Loucy (cell line): Measurements from ENCODE around the gene CREB3L4.

Experiments
- EZH2phosphoT487 ChIP-seq: fragments of 200-600 bp; IDR thresholded peaks from 2 replicates; pipeline ENCODE4 v1.6.1; 2018; ENCODE audit warnings: antibody characterized with exemption, mild to moderate bottlenecking, moderate library complexity, borderline replicate concordance
- TF ChIP-seq, protein P1 (sequence below): fragments of 200-600 bp; sonication (generic); conservative IDR thresholded peaks from 2 replicates; pipeline ENCODE4 v1.5.1; 2014; ENCODE audit warnings: mild to moderate bottlenecking, antibody characterized with exemption, low read length

DNA sequence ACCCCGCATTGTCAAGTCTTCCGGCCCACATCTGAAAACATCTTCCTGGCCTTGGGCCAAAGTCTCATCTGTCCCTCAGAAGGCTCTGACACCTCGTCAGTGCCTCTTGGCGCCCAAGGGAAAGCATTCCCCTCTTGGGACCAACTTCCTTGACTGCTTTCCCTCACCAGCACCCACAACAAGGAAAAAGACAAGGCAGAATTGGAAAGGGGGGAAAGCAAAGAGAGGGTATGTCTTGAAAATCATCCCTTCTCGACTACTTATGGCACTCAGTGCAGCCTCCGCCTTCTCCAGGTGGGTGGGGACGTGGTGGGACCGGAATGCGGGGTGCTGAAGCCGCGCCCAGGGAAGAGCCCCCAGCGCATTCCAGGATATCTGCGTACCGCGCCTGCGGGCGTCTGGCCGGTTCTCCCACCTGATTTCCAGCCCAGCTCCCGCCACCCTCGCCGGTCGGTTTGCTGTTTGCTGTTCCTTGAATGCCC is 3.8 kb upstream of the CREB3L4 start:
- TF ChIP-seq, protein P1, sequence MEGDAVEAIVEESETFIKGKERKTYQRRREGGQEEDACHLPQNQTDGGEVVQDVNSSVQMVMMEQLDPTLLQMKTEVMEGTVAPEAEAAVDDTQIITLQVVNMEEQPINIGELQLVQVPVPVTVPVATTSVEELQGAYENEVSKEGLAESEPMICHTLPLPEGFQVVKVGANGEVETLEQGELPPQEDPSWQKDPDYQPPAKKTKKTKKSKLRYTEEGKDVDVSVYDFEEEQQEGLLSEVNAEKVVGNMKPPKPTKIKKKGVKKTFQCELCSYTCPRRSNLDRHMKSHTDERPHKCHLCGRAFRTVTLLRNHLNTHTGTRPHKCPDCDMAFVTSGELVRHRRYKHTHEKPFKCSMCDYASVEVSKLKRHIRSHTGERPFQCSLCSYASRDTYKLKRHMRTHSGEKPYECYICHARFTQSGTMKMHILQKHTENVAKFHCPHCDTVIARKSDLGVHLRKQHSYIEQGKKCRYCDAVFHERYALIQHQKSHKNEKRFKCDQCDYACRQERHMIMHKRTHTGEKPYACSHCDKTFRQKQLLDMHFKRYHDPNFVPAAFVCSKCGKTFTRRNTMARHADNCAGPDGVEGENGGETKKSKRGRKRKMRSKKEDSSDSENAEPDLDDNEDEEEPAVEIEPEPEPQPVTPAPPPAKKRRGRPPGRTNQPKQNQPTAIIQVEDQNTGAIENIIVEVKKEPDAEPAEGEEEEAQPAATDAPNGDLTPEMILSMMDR = no peak
- no peak for TF ChIP-seq EZH2phosphoT487
